GM19099 (cell line): ENCODE data around the gene CASKIN2.

Experiments used
- POLR2A ChIP-seq: IDR thresholded peaks from 3 replicates; pipeline ENCODE4 v1.6.1; 2011; ENCODE audit warnings: low read depth; ENCODE audit not compliant: insufficient read length; ENCODE audit errors: extremely low read depth

The CASKIN2 gene

DNA sequence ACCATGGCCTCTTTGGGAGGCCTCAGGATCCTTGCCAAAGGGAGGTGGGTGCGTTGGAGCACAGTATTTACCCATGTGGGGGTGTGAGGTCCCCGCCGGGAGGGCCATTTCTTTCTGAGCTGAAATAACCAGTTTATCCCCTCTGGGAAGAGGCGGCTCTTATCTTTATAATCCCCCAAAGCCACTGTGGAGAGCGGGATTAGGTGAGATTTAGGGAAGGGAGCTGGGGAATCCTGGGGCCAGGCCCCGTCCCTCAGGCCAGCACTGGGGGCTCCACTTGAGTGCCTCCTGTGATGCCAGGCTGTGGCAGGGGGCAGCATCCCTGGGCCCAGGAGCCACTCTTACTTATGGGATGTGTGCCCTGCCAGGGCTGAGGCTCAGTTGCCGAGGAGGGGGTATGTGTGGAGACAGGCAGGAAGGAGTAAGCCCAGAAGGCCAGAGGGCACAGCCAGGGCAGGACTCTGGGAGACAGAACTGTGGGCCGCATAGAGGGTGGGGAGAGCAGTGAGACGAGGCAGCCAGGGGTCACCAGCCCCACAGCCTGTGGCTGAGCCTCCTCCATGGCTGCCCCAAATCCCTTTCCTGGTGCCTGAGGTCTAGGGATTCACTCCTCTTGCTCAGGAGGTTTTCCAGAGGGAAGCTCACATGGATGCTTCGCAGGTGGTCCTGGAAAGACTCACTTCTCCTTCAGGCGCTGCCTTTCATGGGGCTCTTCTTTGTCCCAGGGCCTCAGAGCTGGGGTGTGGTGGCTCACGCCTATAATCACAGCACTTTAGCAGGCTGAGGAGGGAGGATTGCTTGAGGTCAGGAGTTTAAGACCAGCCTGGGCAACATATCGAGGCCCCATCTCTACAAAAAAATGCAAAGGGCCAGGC is 33.9 kb downstream of the CASKIN2 start:
- no peak for TF ChIP-seq POLR2A

DNA sequence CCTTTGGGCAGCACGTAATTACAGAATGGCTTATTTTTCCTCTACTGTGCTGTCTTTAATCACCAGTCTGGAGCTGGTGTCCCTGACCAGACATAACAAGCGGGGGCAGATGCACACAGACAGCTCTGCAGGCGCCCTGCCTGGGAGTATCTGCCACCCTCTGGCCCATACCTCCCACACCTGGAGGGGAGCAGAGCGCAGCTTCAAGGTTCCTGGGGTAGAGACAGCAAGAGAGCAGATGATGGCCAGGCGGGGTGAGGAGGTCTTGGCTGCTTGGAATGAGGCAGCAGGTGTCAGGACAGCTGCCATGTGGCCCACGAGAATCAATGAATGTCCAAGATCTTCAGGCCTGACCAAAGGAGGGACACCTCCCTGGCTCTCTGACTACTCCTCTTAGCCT is 35.1 kb downstream of the CASKIN2 start:
- TF ChIP-seq POLR2A = no peak

GRCh38 chr17:75478508-75478907 is 36.8 kb downstream of the CASKIN2 start:
- no peak for TF ChIP-seq POLR2A

GRCh38 chr17:75476752-75477489 is 38.4 kb downstream of the CASKIN2 start:
- no peak for TF ChIP-seq POLR2A

GRCh38 chr17:75476271-75476671 is 39.1 kb downstream of the CASKIN2 start:
- TF ChIP-seq POLR2A = no peak

DNA sequence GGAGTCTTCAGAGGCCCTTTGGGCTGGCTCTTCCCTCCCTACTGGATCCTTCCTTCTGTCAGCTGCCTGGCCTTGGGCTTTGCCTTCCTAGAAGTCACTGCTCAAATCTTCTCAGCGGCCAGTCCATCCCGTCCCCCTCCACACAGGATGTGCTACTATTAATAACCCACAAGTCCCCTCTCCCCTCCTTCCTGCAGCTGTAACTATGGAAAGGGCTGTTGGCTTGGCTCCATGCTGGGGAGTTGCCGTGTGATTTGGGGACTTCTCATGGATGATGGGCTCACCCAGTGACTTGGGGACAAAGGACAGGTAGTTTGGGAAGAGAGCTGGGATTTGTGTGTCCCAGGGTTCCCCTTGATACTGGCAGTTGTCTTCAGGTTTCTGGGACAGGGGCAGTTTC is 39.5 kb downstream of the CASKIN2 start:
- TF ChIP-seq POLR2A = no peak

- no peak for TF ChIP-seq POLR2A
Observed at GRCh38 chr17:75475144-75475835, 40.0 kb downstream of the CASKIN2 start.

DNA sequence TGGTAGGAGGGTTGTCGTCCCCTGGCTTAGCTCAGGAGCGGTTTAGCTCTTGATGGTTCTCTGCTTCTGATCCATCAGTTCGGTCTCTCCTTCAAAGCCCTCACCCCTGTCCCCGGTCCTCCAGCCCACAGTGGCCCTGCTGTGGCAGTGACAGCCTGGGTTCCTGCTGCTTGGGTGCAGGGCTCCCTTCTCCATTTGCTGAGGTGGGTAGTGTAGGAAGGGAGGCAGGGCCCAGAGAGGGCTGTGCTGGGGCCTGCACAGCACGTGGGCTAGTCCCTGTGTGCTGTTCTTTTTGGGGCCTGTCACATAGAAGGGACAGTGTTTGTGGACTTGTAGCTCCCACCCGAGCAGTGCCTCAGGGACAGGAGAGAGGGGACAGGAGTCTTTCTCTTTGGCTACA is 40.6 kb downstream of the CASKIN2 start:
- TF ChIP-seq POLR2A = no peak

DNA sequence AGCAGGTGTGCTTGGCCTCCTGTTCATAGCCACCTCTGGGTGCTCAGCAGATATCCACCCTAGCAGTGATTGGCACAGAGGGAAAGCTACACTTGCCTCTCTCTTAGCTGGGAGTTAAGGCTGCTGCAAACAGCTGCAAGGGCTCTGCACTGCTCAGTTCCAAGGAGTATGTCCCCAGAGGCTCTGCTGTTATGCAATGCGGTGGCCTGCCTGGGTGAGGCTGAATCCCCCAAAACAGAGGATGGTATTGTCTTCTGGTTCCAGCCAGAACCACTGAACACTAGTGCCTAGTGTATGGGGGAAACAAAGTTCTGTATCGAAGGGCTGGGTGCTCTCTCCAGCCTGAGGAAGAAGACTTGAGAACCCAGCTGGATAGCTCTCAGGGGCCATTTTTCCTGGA is 42.1 kb downstream of the CASKIN2 start:
- no peak for TF ChIP-seq POLR2A

DNA sequence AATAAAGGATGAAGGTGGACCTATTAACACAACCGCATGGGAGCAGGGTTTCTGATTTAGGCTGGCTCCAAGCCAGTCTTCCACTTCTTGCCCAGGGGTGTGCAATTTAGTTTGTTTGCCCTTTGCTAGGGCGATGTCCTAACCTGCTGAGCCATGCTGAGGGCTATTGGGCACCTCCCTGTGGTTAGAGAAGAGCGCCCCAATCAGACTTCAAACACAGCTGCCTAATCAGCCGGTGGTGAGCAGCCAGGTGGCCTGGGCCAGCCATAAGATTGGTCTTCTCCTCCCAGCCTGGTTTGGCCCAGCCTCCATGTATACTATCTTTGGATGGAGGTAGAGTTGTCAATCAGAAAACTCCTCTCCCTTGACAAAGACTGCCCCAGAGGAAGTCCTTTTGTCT is 43.2 kb downstream of the CASKIN2 start:
- no peak for TF ChIP-seq POLR2A

GRCh38 chr17:75471207-75471606 is 44.1 kb downstream of the CASKIN2 start:
- TF ChIP-seq POLR2A = no peak

GRCh38 chr17:75468779-75469373 is 46.5 kb downstream of the CASKIN2 start:
- no peak for TF ChIP-seq POLR2A

DNA sequence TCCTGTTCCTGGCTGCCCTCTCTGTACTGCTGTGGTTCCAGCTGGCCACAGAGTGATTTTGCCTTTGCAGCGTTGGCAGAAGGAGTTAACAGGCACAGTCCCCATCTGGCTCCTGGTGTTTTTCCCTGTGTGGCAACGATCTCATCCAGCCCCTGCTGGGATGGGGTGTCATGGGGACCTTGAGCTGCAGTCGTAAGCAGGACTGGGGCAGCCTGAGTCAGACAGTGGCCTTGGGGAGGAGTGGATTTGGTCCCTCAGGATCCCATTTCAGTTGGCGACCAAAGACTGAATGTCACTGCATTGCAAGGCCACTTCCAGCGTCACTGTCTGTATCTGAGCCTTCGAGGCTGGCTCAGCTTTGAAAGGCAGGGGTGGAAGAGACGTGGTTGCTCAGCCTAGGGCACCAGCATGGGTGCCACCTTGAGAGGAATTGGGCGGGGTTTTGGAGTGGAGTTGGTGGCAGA is 47.0 kb downstream of the CASKIN2 start:
- no peak for TF ChIP-seq POLR2A

- no peak for TF ChIP-seq POLR2A
Observed at GRCh38 chr17:75465039-75465438, 50.3 kb downstream of the CASKIN2 start.

DNA sequence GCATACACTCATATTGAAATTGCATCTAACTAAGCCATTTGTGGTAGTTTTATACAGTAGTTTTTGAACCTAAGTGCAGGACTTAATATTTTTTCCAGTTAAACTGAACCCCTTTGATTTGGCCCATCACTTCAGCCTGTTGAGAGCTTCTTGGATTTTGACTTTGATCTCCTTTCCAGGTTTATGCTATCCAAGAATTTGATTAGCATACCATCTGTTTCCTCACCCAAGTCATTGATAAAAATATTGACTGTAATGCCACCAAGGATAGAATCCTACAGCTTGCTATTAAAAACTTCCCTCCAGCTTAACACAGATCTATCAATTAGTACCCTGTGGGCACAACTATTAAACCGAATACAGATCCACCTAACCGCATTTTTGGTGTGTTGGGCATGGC is 51.7 kb downstream of the CASKIN2 start:
- TF ChIP-seq POLR2A = no peak
